ENCODE measurements around the gene RANBP9.

The RANBP9 gene

DNA sequence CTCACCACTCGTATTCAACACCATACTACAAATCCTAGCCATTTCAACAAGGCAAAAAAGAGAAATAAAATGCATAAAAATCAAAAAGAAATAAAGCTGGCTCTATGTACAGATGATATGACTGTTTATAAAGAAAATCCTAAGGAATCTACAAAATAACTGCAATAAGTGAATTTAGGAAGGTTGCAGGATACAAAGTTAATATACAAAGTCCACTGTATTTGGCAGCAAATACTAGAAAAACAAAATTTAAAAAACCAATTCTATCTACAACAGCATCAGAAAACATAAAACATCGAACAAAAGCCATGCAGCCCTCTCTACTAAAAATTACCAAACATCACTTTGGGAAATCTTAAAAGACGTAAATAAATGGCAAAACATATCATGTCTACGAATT lies 47.6 kb downstream of the RANBP9 start:
- no peak for DNase-seq (ENCODE audit: low read depth, low spot score)

DNA sequence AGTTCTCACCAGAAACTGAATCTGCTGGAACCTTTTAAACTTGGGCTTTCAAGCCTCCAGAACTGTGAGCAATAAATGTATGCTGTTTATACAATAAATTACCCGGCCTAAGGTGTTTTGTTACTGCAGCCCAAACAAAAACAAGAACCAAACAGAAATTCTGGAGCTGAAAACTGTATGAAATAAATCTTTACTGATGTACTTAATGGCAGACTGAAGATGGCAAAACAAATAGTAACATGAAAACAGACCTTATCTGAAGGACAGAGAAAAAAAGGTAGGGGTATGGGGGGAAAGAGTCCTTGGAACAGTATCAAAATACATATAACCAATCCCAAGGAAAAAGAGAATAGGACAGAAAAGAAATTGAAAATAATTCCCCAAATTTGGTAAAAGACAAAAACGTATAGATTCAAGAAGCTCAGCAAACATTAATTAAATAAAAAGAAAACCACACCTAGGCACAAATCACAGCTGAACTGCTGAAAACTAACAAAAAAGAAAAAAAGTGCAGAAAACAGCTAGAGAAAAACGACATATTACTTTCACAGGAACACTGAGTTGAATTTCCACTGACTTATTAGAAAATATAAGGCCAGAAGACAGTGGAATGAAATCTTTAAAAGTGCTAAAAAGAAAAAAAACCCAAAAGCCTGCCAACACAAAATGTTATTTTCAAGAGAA lies 48.8 kb downstream of the RANBP9 start:
- DNase-seq (ENCODE audit: low read depth, low spot score): no peak
- no peak overlapping the region for H3K4me3 ChIP-seq (ENCODE audit: low read length)

More for the DNA sequence above, 47.6 kb downstream of the RANBP9 start:
- no peak overlapping the region for H3K4me3 ChIP-seq (ENCODE audit: low read length)

DNA sequence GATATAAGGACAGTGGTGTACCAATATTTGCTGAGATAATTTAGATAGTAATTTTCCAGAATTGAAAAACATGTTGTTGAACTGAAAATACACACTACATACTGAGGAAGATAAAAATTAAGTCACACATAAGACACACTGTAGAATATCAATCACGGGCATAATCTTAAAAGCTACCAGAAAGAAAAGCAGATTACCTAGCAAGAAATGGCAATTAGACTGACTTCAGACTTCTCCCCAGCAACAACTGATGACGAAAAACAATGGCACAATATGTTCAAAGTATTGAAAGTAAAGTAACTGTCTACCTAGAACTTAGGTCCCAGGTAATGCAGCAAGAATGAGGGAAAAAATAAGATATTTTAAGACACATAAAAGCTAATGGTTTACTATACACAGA lies 50.0 kb downstream of the RANBP9 start:
- no peak overlapping the region for H3K4me3 ChIP-seq (ENCODE audit: low read length)
- no peak for DNase-seq (ENCODE audit: low read depth, low spot score)

DNA sequence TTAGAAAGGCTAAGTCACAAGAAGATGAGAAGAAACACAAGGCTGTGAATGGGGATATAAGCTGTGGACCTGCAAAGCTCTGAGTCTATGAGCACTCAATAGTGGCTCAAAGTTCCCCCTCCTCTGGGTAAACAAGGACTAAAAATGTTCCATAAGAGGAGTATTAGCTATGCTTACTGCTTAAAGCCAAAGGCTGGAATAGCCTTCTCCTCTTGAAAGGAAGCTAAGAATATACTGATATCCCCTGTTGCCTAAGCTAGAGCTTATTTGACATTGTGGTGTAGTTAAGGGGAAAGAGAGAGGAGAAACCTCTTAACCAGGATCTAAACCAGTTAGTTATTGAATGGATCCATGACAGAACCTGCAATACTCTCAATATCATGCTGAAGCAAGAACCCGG lies 50.7 kb downstream of the RANBP9 start:
- no peak for DNase-seq (ENCODE audit: low read depth, low spot score)
- H3K4me3 ChIP-seq (ENCODE audit: low read length): no peak overlapping the region

DNA sequence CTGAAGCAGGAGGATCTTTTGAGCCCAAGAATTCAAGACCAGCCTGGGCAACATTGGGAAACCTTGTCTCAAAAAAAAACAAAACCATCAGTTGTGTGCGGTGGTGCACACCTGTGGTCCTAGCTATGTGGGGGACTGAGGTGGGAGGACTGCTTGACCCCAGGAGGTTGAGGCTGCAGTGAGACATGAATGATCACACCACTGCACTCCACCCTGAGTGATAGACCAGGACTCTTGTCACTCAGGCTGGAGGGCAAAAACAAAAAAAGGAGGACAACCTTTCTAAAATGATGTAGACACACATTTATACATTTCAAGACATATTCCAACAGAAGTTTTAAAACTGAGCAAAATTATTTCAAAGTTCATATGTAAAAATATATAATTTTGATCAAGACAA lies 51.4 kb downstream of the RANBP9 start:
- no peak overlapping the region for H3K4me3 ChIP-seq (ENCODE audit: low read length)
- DNase-seq (ENCODE audit: low read depth, low spot score): no peak

DNA sequence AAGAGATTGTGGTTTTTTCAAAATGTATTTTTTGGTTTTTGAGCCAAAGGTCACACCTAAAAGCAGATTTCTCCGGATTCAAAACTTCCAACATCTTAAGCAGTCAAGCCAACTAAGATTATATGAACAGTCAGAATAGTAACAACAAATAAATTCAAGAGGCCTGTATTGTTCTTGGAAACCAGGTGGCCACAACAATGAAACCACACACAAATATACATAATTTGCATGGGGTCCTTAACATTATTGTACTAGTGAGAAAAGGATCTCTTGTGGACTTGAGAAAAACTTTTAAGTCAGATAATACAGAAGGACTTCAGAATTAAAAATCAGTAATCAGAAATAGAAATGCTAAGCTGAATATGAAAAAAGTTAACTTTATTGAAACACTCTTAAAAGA lies 55.9 kb downstream of the RANBP9 start:
- DNase-seq (ENCODE audit: low read depth, low spot score): no peak
- no peak overlapping the region for H3K4me3 ChIP-seq (ENCODE audit: low read length)

DNA sequence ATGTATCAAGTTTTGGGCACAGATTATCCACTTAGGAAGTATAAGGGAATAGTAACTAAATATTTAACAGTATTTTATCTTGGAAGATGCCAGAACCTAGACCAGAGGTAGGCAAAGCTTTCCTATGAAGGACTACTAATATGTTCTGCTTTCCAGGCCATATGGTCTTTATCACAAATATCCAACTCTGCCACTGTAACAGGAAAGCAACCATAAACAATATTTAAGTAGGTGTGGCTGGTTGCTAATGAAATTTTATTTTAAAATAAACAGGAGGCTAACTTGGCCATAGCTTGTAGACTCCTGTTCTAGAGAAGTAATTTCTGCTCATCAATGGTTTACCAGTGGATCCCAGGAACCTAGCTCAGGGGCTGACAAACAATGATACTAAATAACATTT lies 57.1 kb downstream of the RANBP9 start:
- H3K4me3 ChIP-seq (ENCODE audit: low read length): no peak overlapping the region
- no peak for DNase-seq (ENCODE audit: low read depth, low spot score)

DNA sequence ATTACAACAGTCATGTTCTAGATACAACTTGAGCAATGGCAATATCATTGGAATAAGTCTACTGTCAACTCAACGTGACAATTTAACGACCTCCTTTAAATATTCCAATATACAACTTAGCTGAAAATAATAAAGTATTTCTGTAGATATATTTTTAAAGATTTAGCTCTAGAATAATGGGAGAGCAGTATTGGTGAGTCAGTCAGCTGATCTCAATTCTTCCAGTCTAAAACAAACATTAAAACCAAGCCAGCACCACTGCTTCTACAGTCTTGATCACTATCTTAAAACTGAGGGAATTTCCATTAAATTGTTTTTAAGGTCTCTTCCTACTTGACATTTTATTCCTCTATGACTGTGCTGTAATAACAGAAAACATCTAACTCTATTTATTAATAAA lies 58.3 kb downstream of the RANBP9 start:
- H3K4me3 ChIP-seq (ENCODE audit: low read length): no peak overlapping the region
- DNase-seq (ENCODE audit: low read depth, low spot score): no peak

DNA sequence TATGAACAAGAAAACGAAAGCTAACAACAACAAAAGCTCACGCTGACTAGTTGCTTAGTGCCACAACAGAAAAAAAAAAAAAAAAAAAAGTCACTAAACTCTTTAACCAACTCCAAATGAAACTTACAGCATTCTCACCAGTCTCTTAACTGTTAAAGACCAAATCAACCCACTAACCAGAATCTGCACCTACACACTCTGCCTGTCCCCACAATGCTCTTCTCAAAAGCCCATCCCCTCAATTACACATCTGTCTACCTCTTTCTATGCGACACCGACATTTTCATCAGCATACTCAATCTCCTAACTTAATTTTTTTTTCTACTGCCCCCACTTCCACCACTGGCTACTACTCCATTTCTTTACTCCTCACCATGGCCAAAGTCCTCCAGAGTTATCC lies 62.2 kb downstream of the RANBP9 start:
- no peak overlapping the region for H3K4me3 ChIP-seq (ENCODE audit: low read length)
- no peak for DNase-seq (ENCODE audit: low read depth, low spot score)

DNA sequence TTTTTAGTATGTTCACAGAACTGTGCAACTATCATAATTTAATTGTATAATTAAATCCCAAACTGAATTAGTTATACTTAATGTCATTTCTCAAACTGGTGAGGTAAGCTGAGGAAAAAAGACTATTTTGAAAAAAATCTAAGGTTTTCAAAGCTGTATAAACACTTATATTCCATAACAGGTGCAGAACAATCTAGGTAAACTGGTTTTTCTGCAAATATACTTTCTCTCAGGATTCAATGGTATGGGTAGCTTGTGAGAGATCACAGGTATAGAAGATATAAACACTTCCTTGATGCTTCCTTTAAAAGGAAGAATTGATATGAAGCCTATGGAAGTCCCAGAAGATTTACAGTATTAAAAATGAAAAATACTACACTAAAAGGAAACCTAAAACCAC lies 62.8 kb downstream of the RANBP9 start:
- DNase-seq (ENCODE audit: low read depth, low spot score): no peak
- H3K4me3 ChIP-seq (ENCODE audit: low read length): no peak overlapping the region

DNA sequence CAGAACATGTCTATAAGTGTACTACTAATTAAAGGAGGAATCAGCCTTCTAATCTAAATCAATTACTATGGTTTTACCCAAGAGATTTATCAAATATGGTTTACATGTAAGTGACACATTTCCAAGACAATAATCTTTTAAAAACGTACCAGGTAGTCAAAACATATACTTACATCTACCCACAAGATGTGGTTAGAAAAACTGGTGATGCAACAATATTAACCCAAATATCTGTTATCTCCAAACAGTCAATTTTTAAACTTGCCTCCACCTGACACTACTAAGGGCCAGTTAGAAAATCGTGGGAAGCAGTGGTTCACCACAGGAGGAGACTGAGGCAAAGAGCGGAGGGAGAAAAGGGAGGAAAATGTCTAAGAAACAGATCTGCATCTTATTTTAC lies 68.5 kb downstream of the RANBP9 start:
- no peak for DNase-seq (ENCODE audit: low read depth, low spot score)
- no peak overlapping the region for H3K4me3 ChIP-seq (ENCODE audit: low read length)

DNA sequence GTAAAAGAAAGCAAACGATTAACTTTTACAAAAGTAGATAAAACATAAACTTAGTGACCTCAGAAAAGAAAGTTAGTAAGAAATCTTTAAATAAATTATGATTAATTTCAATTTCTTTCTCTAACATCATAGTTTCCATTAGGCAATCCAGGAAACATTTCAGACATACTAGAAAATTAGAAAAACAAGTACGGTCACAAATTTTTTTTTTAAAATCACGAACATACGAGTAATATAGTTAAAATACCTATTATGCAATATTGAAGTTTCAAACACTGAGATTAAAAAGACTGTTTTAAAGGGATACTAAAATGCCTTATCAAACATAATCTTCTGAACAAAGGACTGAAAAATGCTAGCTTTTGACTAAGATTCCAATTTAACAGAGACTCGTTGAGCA lies 70.3 kb downstream of the RANBP9 start:
- DNase-seq (ENCODE audit: low read depth, low spot score): no peak
- no peak overlapping the region for H3K4me3 ChIP-seq (ENCODE audit: low read length)

DNA sequence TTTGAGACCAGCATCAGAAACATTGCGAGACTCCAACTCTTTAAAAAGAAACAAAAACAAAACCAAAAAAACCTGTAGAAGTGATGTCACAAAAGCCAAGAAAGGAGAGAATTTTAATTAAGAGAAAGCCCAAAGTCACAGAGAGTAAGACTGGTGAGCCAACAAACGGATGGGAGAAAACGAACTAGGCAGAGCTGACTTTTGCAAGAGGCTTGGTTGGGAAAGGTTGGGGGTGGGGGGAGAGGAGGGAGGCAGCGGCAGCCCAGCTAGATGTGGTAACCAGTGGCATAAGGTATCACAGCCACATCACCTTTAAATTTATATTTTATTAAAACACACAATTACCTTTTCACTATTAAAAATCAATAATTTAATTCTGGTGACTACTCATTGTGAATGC lies 73.0 kb downstream of the RANBP9 start:
- no peak for DNase-seq (ENCODE audit: low read depth, low spot score)

DNA sequence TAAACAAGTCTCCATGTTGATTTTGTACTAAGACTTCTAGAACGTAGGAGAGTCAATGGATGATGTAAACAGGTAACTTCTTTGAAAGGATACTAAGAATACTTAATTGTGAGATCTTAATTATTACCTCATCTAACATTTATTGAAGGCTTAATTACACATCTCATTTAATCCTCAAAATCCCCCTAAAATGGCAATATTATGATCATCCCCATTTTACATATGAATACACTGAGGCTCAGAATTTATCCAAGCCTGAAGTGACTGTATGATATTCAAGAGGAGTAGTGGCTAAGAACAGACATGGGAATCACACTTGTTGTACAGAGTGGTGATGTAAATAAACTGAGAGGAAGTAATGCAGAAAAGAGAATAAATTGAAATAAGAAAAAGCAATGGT lies 73.6 kb downstream of the RANBP9 start:
- H3K4me3 ChIP-seq (ENCODE audit: low read length): no peak overlapping the region
- no peak for DNase-seq (ENCODE audit: low read depth, low spot score)

More for the DNA sequence above, 73.0 kb downstream of the RANBP9 start:
- H3K4me3 ChIP-seq (ENCODE audit: low read length): no peak overlapping the region

DNA sequence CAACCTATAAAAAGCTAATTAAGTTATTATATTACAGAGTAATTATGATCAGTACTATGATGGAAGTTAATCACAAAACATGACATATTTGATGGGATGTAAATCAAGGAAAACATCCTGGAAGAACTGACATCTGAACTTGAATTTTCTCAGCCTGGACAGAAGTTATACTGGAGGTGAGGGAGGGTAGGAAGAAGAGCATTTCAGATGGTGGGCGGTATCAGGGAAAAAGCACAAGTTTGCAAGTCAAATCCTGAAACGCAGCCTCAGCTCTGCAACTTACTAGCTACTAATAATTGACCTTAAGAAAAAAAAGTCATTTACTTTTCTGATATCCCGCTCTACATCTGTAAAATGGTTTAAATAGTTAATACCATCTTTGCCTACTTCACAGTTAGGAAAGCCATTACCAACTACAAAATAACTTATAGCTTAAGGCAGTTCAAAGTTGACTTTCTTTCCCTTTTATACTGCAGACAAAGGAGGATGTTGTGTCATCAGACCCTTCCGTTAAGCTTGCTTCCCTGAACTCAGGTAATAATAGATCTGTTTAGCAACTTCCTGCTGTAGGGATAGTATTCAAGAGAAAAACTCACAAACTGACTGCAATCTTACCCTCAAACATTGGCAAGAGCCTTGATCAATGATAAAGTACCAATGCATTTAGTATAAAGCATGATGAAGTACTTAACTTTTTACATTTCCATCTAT lies 75.5 kb downstream of the RANBP9 start:
- no peak for DNase-seq (ENCODE audit: low read depth, low spot score)
- no peak overlapping the region for H3K4me3 ChIP-seq (ENCODE audit: low read length)

DNA sequence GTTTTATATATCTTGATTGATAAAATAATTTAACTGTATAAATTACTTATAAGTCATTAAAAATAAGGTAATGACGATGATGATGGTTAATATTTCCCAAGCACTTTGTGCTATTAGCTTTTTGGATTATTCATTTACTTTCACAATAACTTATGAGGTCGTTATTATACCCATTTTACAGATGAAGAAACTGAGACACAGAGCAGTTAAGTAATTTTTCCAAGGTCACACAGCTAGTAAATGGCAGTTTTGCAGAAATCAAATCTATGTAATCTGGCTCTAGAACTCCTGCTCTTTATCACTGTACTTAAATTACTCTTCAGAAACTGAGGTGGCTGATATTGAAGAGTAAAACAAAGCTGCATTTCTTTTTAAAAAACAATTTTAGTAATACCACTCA lies 78.3 kb downstream of the RANBP9 start:
- no peak for DNase-seq (ENCODE audit: low read depth, low spot score)

DNA sequence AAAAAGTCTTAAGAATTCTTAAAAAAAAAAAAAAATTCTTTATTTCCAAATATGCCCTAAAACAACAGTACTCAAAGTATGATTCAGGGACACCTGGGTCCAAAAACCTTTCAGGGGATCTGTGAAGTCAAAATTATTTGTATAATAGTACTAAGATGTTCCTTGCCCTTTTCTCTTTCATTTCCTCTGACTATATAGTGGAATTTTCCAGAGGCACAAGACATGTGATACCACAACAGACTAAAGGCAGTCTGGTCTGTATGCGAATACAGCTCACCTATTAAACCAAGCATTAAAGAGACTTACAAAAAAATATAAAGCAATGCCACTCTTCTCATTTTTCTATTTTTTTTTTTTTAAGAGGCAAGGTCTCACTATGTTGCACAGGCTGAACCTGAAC lies 81.1 kb downstream of the RANBP9 start:
- no peak for DNase-seq (ENCODE audit: low read depth, low spot score)
- H3K4me3 ChIP-seq (ENCODE audit: low read length): no peak overlapping the region

More for the DNA sequence above, 78.3 kb downstream of the RANBP9 start:
- H3K4me3 ChIP-seq (ENCODE audit: low read length): no peak overlapping the region

DNA sequence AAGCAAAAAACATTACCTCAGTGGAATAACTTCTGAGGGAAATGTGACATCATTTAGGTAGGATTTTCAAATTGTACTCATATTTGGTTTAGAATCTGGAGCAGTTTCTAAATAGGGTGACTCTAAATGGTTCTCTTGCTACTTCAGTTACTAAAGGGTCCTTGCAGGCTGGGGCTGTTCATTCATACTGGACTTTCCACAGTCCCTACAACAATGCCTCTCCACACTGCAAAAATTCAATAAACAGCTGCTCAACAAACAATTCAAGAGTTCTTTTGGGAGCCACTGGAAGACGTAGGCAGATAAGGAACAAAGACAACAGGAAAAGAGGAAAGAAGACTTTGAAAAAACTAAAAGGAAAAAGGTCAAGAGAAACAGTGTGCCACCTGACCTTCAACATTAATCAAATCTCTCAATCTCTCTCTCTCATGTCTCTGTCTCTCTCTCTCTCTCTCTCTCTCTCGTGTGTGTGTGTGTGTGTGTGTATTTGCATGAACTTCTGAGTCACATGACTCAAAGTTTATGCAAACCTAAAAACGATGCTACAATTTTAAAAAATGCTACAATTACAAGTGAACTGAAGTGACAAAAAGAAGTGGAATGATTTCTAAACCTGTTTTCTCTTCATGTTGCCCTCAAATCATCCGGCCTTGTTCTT lies 82.0 kb downstream of the RANBP9 start:
- no peak for DNase-seq (ENCODE audit: low read depth, low spot score)
- H3K4me3 ChIP-seq (ENCODE audit: low read length): no peak overlapping the region

DNA sequence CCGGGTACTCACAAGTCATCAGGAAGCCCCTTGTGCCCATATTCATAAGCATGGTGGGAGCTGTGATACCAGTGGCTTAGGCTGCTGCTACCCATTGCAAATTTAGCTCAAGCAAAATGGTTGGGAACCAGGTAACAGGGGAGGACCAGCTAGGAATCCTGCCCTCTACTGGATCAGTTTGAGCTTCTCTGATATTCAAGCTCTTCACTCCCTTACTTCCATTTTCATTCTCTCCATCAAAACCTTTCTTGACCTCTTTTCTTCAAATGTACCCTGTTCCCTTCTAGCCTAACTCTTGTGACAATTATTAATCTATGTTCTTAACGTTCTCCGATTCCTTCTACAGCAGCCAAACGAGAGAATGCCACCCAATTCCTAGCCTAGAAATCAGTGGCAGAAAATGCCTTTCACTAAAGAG lies 86.8 kb downstream of the RANBP9 start:
- no peak overlapping the region for H3K4me3 ChIP-seq (ENCODE audit: low read length)
- DNase-seq (ENCODE audit: low read depth, low spot score): peak; percentile 51

DNA sequence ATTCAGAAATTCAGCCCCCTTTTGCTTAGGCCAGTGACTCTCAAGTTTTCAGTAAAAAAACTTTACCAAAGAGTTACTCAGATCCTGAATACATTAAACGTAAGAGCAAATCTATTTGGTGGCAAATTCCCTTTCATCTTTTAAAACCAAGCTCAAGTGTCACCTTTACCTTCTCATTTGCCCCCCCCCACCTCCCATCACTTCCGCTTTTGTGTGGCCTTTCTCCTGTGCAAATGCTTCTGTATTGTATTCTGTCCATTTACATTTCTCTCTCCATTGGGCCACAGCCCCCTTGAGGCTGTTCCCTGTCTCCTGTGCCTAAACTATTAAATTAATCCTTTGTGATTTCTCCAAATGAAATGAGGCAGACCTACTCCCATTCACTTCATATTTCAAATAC lies 94.6 kb downstream of the RANBP9 start:
- no peak overlapping the region for H3K4me3 ChIP-seq (ENCODE audit: low read length)
- no peak for DNase-seq (ENCODE audit: low read depth, low spot score)

DNA sequence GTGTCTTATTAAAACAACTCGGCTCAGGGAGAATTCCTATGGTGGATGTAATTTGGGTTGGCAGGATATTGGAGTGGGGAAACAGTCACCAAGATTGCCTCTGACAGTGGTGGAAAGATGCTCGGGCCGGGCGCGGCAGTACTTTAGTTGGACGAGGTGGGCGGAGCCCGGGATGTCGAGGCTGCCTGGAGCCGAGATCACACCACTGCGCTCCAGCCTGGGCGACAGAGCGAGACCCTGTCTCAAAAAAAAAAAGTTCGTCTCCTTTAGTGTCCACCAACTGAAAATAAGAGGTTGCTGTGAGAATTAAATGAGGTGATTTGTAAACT lies 95.9 kb downstream of the RANBP9 start:
- H3K4me3 ChIP-seq (ENCODE audit: low read length): peak overlapping the region; percentile 98
- no peak for DNase-seq (ENCODE audit: low read depth, low spot score)

Measured in Jurkat, Clone E6-1 (cell line).